Retinal pigment epithelial cell (primary cell): ENCODE results near the gene TMEFF1.
"Not testable (repeated sequence)": the region's sequence is repeated elsewhere in the genome, so short reads cannot be mapped to it uniquely, and the experiment has no call there.

ENCODE experiments used
- DNase-seq: peaks from one replicate; pipeline ENCODE4 v3.0.0-alpha.2; 2010; ENCODE audit warnings: low read depth
- H3K4me3 ChIP-seq: 2 replicates; pipeline ENCODE4 v1.5.1; 2011; ENCODE audit warnings: mild to moderate bottlenecking, low read length, control low read depth, moderate library complexity
- CTCF ChIP-seq: conservative IDR thresholded peaks from 2 replicates; pipeline ENCODE4 v1.5.1; 2011; ENCODE audit warnings: low read depth, low read length, control low read depth, inconsistent platforms

Gene TMEFF1

GRCh38 chr9:100430286-100430940 lies 42.5 kb upstream of the TMEFF1 start:
- no peak for DNase-seq
- H3K4me3 ChIP-seq: no peak overlapping the region

GRCh38 chr9:100431886-100432285 lies 41.1 kb upstream of the TMEFF1 start:
- TF ChIP-seq CTCF: no peak
- H3K4me3 ChIP-seq: no peak overlapping the region
- no peak for DNase-seq

More at GRCh38 chr9:100430286-100430940, 42.5 kb upstream of the TMEFF1 start:
- no peak for TF ChIP-seq CTCF

GRCh38 chr9:100432736-100433135 lies 40.2 kb upstream of the TMEFF1 start:
- DNase-seq: no peak
- H3K4me3 ChIP-seq: no peak overlapping the region
- no peak for TF ChIP-seq CTCF

- no peak for DNase-seq
Measured at GRCh38 chr9:100436571-100436970, 36.4 kb upstream of the TMEFF1 start.

GRCh38 chr9:100437860-100438805 lies 34.8 kb upstream of the TMEFF1 start:
- TF ChIP-seq CTCF: peak; percentile 95
- peak; percentile 40 for DNase-seq
- H3K4me3 ChIP-seq: no peak overlapping the region

More at GRCh38 chr9:100436571-100436970, 36.4 kb upstream of the TMEFF1 start:
- no peak overlapping the region for H3K4me3 ChIP-seq
- no peak for TF ChIP-seq CTCF

GRCh38 chr9:100440071-100440470 lies 32.9 kb upstream of the TMEFF1 start:
- no peak for TF ChIP-seq CTCF
- H3K4me3 ChIP-seq: no peak overlapping the region
- DNase-seq: no peak

- not testable (repeated sequence) for DNase-seq, H3K4me3 ChIP-seq
Measured at GRCh38 chr9:100440487-100440886, 32.5 kb upstream of the TMEFF1 start.
